Measurements from ENCODE around the gene TENM4.

- no peak for TF ChIP-seq NRF1 (conservative IDR thresholded peaks at IDR 0.05; ENCODE audit: low read depth, low read length)
- no peak for TF ChIP-seq CBX5 (IDR thresholded peaks at IDR 0.05; ENCODE audit: low read depth)
Observed at GRCh38 chr11:78909386-78909785, 531.4 kb downstream of the TENM4 start.
